Measurements from ENCODE around the gene SH3BP4.

The SH3BP4 gene

DNA sequence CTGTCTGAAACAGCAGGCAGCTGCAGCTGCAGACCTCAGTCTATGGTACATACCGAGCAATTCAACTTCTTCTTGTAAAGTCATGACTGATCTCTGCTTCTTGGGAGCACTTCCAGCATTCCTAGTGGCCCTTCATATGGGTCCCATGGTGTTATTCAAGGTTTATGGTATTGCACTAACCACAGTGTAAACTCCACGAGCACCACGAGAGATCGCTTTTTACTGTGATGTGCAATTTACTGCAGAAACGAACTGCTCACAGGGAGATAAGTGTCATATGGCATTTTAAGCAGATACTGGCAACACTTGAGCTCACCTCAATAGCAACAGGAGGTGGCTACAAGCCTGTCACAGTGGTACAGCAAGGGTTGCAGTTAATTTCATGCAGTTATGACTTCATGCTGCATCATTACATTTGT, 38.6 kb upstream of the SH3BP4 start:
- H3K27ac ChIP-seq (ENCODE audit: low read depth, low read length), result no peak overlapping the region
- no peaks in the 10 kb centered on the region for H3K9me3 ChIP-seq (ENCODE audit: control insufficient read depth, insufficient read depth, low read length)
- no peaks in the 10 kb centered on the region for H3K79me2 ChIP-seq (ENCODE audit: control insufficient read depth, low read length)
- TF ChIP-seq EZH2phosphoT487 (IDR thresholded peaks at IDR 0.05; ENCODE audit: borderline replicate concordance, low read length) (no peak), CTCF (IDR thresholded peaks at IDR 0.05; ENCODE audit: low read depth, low read length, poor library complexity, severe bottlenecking) (no peak)
- H3F3A ChIP-seq (ENCODE audit: control insufficient read depth, insufficient read depth), result no peaks in the 10 kb centered on the region
- no peaks in the 10 kb centered on the region for H4K20me1 ChIP-seq (ENCODE audit: control insufficient read depth, insufficient read depth, low read depth, low read length)
- H3K4me1 ChIP-seq (ENCODE audit: control insufficient read depth, low read length), result no peaks in the 10 kb centered on the region
- no peaks in the 10 kb centered on the region for H3K36me3 ChIP-seq (ENCODE audit: control insufficient read depth, low read length)
- no peak overlapping the region for H3K4me2 ChIP-seq (ENCODE audit: low read length)
- no peak overlapping the region for H3K4me3 ChIP-seq (ENCODE audit: low read length)
- H3K9me2 ChIP-seq (replicated peaks; ENCODE audit: control insufficient read depth, low read length), result no peaks in the 10 kb centered on the region
- H3K27me3 ChIP-seq (ENCODE audit: control insufficient read depth, low read length), result no peaks in the 10 kb centered on the region

DNA sequence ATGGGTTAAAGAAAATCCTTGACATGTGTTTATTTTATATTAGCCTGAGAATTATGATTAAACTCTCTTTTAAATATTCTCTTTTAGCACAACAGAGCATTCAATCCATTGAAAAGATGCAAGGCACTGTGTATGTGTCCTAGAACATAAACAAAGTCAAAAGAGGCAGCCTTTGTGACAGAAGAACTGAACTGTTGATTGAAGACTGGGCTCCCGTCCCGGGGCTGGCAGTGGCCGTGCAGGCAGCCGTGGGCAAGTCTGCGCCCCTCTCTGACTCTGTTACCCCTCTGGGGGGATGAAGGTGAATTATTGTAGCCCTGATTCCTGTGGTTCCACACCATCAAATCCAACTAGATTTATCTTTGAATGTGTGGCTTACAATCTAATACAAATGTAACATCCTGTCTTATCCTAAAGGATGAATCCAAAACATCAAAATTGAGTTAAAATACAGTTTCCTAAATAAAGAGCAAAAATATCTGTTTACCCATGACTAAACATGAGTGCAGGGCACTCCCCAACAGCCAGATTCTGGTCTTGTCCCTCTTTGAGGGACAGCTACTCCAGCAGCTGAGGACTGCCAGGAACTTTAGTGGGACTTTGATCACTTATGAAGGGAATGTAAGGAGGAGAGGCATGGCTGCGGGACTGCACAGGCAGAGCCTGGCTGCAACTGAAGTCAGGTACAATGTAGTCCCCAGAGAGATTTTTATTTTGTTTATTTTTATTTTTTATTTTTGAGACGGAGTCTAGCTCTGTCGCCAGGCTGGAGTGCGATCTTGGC, 37.3 kb upstream of the SH3BP4 start:
- Histone ChIP-seq H3F3A (ENCODE audit: control insufficient read depth, insufficient read depth) (no peaks in the 10 kb centered on the region), H3K36me3 (ENCODE audit: control insufficient read depth, low read length) (no peaks in the 10 kb centered on the region), H3K9me3 (ENCODE audit: control insufficient read depth, insufficient read depth, low read length) (no peaks in the 10 kb centered on the region), H3K4me2 (ENCODE audit: low read length) (no peak overlapping the region), H3K27me3 (ENCODE audit: control insufficient read depth, low read length) (no peaks in the 10 kb centered on the region), H3K79me2 (ENCODE audit: control insufficient read depth, low read length) (no peaks in the 10 kb centered on the region), H3K4me1 (ENCODE audit: control insufficient read depth, low read length) (no peaks in the 10 kb centered on the region), H3K27ac (ENCODE audit: low read depth, low read length) (no peak overlapping the region), H3K4me3 (ENCODE audit: low read length) (no peak overlapping the region), H4K20me1 (ENCODE audit: control insufficient read depth, insufficient read depth, low read depth, low read length) (no peaks in the 10 kb centered on the region), H3K9me2 (replicated peaks; ENCODE audit: control insufficient read depth, low read length) (no peaks in the 10 kb centered on the region)
- TF ChIP-seq EZH2phosphoT487 (IDR thresholded peaks at IDR 0.05; ENCODE audit: borderline replicate concordance, low read length) (no peak), CTCF (IDR thresholded peaks at IDR 0.05; ENCODE audit: low read depth, low read length, poor library complexity, severe bottlenecking) (no peak)

GRCh38 chr2:234916674-234917073, 35.1 kb upstream of the SH3BP4 start:
- Histone ChIP-seq H4K20me1 (ENCODE audit: control insufficient read depth, insufficient read depth, low read depth, low read length) (no peaks in the 10 kb centered on the region), H3K4me1 (ENCODE audit: control insufficient read depth, low read length) (no peaks in the 10 kb centered on the region), H3K4me2 (ENCODE audit: low read length) (no peak overlapping the region), H3K36me3 (ENCODE audit: control insufficient read depth, low read length) (no peaks in the 10 kb centered on the region), H3F3A (ENCODE audit: control insufficient read depth, insufficient read depth) (no peaks in the 10 kb centered on the region), H3K9me3 (ENCODE audit: control insufficient read depth, insufficient read depth, low read length) (no peaks in the 10 kb centered on the region), H3K27ac (ENCODE audit: low read depth, low read length) (no peak overlapping the region), H3K9me2 (replicated peaks; ENCODE audit: control insufficient read depth, low read length) (no peaks in the 10 kb centered on the region), H3K4me3 (ENCODE audit: low read length) (no peak overlapping the region), H3K79me2 (ENCODE audit: control insufficient read depth, low read length) (no peaks in the 10 kb centered on the region), H3K27me3 (ENCODE audit: control insufficient read depth, low read length) (no peaks in the 10 kb centered on the region)
- TF ChIP-seq CTCF (IDR thresholded peaks at IDR 0.05; ENCODE audit: low read depth, low read length, poor library complexity, severe bottlenecking), result no peak
- no peak for TF ChIP-seq EZH2phosphoT487 (IDR thresholded peaks at IDR 0.05; ENCODE audit: borderline replicate concordance, low read length)
